ENCODE results near the gene GATA3. TPM values are rescaled to one million over a fixed set of nuclear protein-coding genes. Genes with fewer than 3 reads are reported as not detected.

Gene GATA3
- total and polyA plus RNA-seq, 4 donors, result 0.10 to 3.4 (median 1.1) TPM

GRCh38 chr10:8056871-8057331, 2.4 kb downstream of the GATA3 start:
- Histone ChIP-seq H3K9me3 (ENCODE audit: control insufficient read depth, insufficient read depth, low read length) (no peaks in the 10 kb centered on the region), H3K27me3 (ENCODE audit: control insufficient read depth, insufficient read depth, low read length) (peaks cover 99% of the 10 kb centered on the region), H3K4me1 (ENCODE audit: control insufficient read depth, insufficient read depth, low read length) (peaks cover 37% of the 10 kb centered on the region), H3K27ac (ENCODE audit: low read depth, low read length) (no peak overlapping the region), H3K36me3 (ENCODE audit: control insufficient read depth, insufficient read depth, low read length) (peaks cover 2% of the 10 kb centered on the region), H3K4me3 (ENCODE audit: low read depth, low read length) (peak overlapping the region; percentile 12)
- 45% methylated on average over 5 of the region's 13 CpGs for whole genome bisulfite sequencing (ENCODE audit: insufficient coverage)
- peak in 2 of 6 donors; percentile 6 to 28 for DNase-seq (ENCODE audit: low read depth in 4 of 6, low spot score in 6 of 6)

- Histone ChIP-seq H3K36me3 (ENCODE audit: control insufficient read depth, insufficient read depth, low read length) (peaks cover 3% of the 10 kb centered on the region), H3K4me3 (ENCODE audit: low read depth, low read length) (no peak overlapping the region), H3K4me1 (ENCODE audit: control insufficient read depth, insufficient read depth, low read length) (peaks cover 28% of the 10 kb centered on the region), H3K27ac (ENCODE audit: low read depth, low read length) (no peak overlapping the region), H3K9me3 (ENCODE audit: control insufficient read depth, insufficient read depth, low read length) (no peaks in the 10 kb centered on the region), H3K27me3 (ENCODE audit: control insufficient read depth, insufficient read depth, low read length) (peaks cover 99% of the 10 kb centered on the region)
- 42% methylated on average over 10 of the region's 15 CpGs for WGBS (ENCODE audit: insufficient coverage)
- DNase-seq (ENCODE audit: low read depth in 4 of 6, low spot score in 6 of 6), result peak in 1 of 6 donors; percentile 3
Observed at GRCh38 chr10:8057636-8058273, 3.3 kb downstream of the GATA3 start.

- H3K27me3 ChIP-seq (ENCODE audit: control insufficient read depth, insufficient read depth, low read length), result peaks cover 99% of the 10 kb centered on the region
- H3K4me3 ChIP-seq (ENCODE audit: low read depth, low read length), result no peak overlapping the region
- H3K4me1 ChIP-seq (ENCODE audit: control insufficient read depth, insufficient read depth, low read length), result peaks cover 24% of the 10 kb centered on the region
- no peak overlapping the region for H3K27ac ChIP-seq (ENCODE audit: low read depth, low read length)
- H3K36me3 ChIP-seq (ENCODE audit: control insufficient read depth, insufficient read depth, low read length), result peaks cover 3% of the 10 kb centered on the region
- WGBS (ENCODE audit: insufficient coverage), result 16% methylated on average over 41 of the region's 45 CpGs
- DNase-seq (ENCODE audit: low read depth in 4 of 6, low spot score in 6 of 6), result peak in 1 of 6 donors; percentile 5
- no peaks in the 10 kb centered on the region for H3K9me3 ChIP-seq (ENCODE audit: control insufficient read depth, insufficient read depth, low read length)
Observed at GRCh38 chr10:8058274-8059111, 4.0 kb downstream of the GATA3 start.

DNA sequence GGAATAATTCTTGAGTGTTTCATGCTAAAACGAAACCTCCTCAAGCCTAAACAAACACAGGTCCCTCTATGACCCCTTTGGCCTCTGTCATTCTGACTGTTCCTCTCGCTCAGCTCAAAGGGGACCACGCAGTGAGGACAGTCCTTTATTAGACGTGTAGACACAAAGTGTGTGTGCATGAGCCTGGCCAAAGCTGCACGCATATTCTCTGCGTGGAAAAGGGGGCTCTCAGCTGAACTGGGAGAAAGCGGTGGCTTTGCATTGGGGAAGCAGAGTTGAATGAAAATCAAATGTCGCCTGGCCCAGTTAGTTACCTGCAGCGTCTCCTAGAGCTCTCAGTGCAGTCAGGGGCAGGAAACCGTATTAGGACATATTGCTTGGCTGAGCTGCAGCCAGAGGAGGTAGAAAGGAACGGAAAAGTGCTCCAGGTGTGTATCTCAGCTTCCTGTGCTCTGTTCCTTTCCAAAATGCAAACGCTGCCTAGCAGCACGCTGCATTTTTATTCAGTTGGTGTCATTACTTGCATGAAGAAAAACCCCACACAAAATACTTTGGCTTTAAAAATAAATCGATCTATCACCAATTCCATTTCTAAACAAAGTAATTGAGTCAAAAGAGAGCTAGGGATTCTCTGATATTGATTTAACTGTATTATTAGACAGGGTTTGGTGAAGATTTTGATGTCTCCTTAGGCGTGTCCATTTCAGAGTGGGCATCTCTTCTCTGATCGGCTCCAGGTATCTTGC, 4.9 kb downstream of the GATA3 start:
- H3K36me3 ChIP-seq (ENCODE audit: control insufficient read depth, insufficient read depth, low read length), result peaks cover 3% of the 10 kb centered on the region
- no peak overlapping the region for H3K4me3 ChIP-seq (ENCODE audit: low read depth, low read length)
- no peaks in the 10 kb centered on the region for H3K9me3 ChIP-seq (ENCODE audit: control insufficient read depth, insufficient read depth, low read length)
- H3K27ac ChIP-seq (ENCODE audit: low read depth, low read length), result no peak overlapping the region
- H3K27me3 ChIP-seq (ENCODE audit: control insufficient read depth, insufficient read depth, low read length), result peaks cover 100% of the 10 kb centered on the region
- 20% methylated on average over 11 of the region's 16 CpGs for WGBS (ENCODE audit: insufficient coverage)
- H3K4me1 ChIP-seq (ENCODE audit: control insufficient read depth, insufficient read depth, low read length), result peaks cover 22% of the 10 kb centered on the region
- peak in 2 of 6 donors; percentile 37 to 41 for DNase-seq (ENCODE audit: low read depth in 4 of 6, low spot score in 6 of 6)

DNA sequence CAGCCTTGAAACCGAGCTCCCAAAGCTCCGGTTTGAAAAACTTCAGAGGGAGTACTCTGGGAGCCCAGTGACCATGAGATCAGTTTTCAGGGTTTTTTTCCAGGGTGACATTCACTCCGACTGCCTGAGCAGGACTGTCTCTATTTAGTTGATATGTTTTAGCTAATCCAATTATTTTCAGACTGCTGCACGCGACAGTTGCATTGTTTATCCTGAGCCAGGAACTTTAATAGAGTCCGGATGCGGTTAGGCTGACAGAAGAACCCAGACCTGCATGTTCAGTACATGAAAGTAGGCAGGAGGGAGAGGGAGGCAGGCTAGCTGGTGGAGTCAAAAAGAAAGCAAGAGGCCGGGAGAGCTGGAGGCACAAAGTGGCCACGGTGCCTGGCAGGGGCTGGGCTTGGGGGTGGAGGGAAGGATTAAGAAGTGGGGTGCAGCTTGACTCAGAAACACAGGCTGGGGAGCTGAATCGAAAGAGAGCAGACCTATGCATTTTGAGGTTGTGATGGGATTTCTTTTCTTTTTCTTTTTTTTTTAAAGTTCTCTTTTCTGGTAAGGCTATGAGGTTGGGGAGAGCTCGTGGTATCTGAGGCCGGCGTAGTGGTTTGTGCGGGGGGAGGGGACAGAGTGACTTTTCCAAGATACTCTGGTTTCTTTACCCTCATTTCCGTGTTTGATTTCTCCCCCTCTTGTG, 5.7 kb downstream of the GATA3 start:
- Histone ChIP-seq H3K9me3 (ENCODE audit: control insufficient read depth, insufficient read depth, low read length) (no peaks in the 10 kb centered on the region), H3K4me3 (ENCODE audit: low read depth, low read length) (no peak overlapping the region), H3K27ac (ENCODE audit: low read depth, low read length) (no peak overlapping the region), H3K36me3 (ENCODE audit: control insufficient read depth, insufficient read depth, low read length) (peaks cover 3% of the 10 kb centered on the region), H3K27me3 (ENCODE audit: control insufficient read depth, insufficient read depth, low read length) (peaks cover 100% of the 10 kb centered on the region), H3K4me1 (ENCODE audit: control insufficient read depth, insufficient read depth, low read length) (peaks cover 14% of the 10 kb centered on the region)
- DNase-seq (ENCODE audit: low read depth in 4 of 6, low spot score in 6 of 6), result peak in 2 of 6 donors; percentile 26 to 29
- WGBS (ENCODE audit: insufficient coverage), result 7% methylated on average over 10 of the region's 15 CpGs

DNA sequence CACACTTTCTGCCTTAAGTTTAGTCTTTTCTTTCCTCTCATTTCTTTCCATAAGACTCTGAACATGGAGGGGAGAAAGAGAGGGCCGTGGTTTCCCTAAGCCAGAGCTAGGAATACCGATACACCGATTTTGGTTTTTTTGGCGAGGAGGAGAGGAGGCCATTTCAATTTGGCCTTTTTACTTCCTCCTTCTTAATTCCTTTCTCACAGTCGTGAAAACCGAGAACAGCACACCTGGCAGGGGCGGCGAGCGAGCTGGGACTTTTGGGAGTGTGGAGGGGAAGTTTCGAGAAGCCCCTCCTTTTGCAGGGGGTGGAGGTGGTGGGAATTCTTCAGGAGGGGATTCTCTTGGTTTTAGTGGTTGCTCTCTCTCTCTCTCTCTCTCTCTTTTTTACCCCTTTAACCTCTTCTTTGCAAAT, 6.2 kb downstream of the GATA3 start:
- DNase-seq (ENCODE audit: low read depth in 4 of 6, low spot score in 6 of 6), result no peak
- peaks cover 100% of the 10 kb centered on the region for H3K27me3 ChIP-seq (ENCODE audit: control insufficient read depth, insufficient read depth, low read length)
- WGBS (ENCODE audit: insufficient coverage), result no CpG with 5 or more reads among the region's 10 CpGs

DNA sequence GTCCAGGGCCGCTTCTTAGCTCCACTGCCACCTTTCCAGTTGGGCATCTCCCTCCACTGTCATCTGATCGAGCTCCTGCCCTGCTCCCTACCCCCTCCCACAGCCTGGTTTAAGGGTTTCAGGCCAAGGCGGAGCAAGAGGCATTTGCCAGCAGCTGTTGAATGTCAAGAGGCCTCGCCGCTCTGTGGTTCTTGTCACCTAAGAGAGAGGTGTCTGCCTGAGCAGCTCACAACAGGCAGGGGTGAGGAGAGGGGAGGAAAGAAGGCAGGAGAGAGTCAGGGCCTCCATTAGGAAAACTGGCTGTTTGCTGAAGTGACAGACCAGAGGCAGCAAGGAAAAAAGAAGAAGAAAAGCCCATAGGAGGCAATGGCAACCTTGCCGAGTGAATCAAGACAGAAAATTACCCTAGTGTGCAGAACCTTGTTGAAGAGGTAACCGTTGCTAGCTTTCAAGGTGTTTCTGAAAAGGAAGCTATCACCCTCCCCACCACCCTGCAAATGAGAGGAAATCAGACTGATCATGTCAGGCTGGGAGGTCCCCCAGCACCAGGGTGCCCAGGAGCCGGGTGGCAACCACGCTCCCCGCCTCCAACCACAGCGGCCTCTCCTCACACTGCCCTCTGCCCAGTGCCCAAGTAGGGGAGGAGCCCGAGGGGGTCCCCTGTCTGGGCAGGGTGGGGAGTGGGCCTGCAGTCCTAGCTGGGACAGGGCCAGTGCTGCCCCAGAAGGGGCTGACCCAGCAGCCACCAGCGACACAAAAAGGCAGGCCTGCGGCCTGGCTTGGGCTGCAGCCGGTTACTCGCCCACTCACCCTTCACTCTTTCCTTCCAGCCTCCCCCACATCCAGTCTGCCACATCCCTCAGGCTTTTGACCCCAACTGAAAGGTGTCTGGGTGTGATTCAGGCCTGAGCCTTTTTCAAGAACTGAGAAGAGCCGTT, 7.1 kb downstream of the GATA3 start:
- Histone ChIP-seq H3K4me1 (ENCODE audit: control insufficient read depth, insufficient read depth, low read length) (peaks cover 9% of the 10 kb centered on the region), H3K27ac (ENCODE audit: low read depth, low read length) (no peak overlapping the region), H3K27me3 (ENCODE audit: control insufficient read depth, insufficient read depth, low read length) (peaks cover 93% of the 10 kb centered on the region)

More for the DNA sequence above, 6.2 kb downstream of the GATA3 start:
- H3K36me3 ChIP-seq (ENCODE audit: control insufficient read depth, insufficient read depth, low read length), result peaks cover 3% of the 10 kb centered on the region
- no peak overlapping the region for H3K4me3 ChIP-seq (ENCODE audit: low read depth, low read length)
- H3K4me1 ChIP-seq (ENCODE audit: control insufficient read depth, insufficient read depth, low read length), result peaks cover 10% of the 10 kb centered on the region
- no peak overlapping the region for H3K27ac ChIP-seq (ENCODE audit: low read depth, low read length)
- no peaks in the 10 kb centered on the region for H3K9me3 ChIP-seq (ENCODE audit: control insufficient read depth, insufficient read depth, low read length)

DNA sequence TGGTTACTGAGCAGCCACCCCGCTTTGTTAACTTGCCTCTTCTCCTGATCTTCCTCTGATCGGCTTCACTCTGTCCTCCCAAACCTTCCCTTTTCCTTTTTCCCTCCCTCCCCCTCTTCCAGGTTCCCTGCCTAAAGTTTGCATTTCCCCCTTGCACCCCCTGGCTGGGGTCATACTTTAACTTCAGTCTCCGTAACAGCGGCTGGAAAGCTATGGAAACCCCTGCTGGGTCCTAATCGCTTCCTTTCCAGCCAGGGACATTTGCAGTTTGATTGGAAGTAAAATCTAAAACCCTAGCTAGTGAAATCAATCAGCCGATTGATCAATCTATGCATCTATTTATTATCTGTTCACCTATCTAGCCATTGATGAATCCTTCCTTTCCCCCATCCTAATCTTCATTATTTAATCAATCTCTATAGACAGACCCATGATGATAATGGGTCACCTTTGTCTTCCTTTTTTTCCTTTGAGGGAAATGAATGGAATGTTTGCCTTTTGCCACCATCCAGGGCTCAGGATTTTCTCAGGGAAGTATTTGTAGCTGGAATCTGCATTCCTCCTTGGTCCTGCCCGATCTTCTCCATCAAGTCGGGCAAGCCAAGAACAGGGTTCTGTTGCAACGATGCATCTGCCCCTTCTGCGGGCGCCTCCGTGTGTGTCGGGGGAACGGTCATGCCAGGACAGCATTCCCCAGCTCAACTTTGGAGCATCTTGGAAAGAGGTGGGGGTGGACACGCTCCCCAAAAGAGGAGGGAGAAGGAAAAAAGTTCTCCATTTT, 8.8 kb downstream of the GATA3 start:
- H3K36me3 ChIP-seq (ENCODE audit: control insufficient read depth, insufficient read depth, low read length), result peaks cover 3% of the 10 kb centered on the region
- peaks cover 77% of the 10 kb centered on the region for H3K27me3 ChIP-seq (ENCODE audit: control insufficient read depth, insufficient read depth, low read length)
- peaks cover 9% of the 10 kb centered on the region for H3K4me1 ChIP-seq (ENCODE audit: control insufficient read depth, insufficient read depth, low read length)
- peak in 1 of 6 donors; percentile 1 for DNase-seq (ENCODE audit: low read depth in 4 of 6, low spot score in 6 of 6)
- 30% methylated on average over 9 of the region's 15 CpGs for WGBS (ENCODE audit: insufficient coverage)
- H3K9me3 ChIP-seq (ENCODE audit: control insufficient read depth, insufficient read depth, low read length), result no peaks in the 10 kb centered on the region
- H3K4me3 ChIP-seq (ENCODE audit: low read depth, low read length), result no peak overlapping the region
- H3K27ac ChIP-seq (ENCODE audit: low read depth, low read length), result no peak overlapping the region

More for the DNA sequence above, 7.1 kb downstream of the GATA3 start:
- Histone ChIP-seq H3K36me3 (ENCODE audit: control insufficient read depth, insufficient read depth, low read length) (peaks cover 3% of the 10 kb centered on the region), H3K4me3 (ENCODE audit: low read depth, low read length) (no peak overlapping the region), H3K9me3 (ENCODE audit: control insufficient read depth, insufficient read depth, low read length) (no peaks in the 10 kb centered on the region)
- DNase-seq (ENCODE audit: low read depth in 4 of 6, low spot score in 6 of 6), result peak in 1 of 6 donors; percentile 4
- 55% methylated on average over 15 of the region's 17 CpGs for WGBS (ENCODE audit: insufficient coverage)

Measured in spinal cord (tissue), 10 donors.